HG02678 (cell line): ENCODE measurements around the gene CGB3.
A peak's percentile ranks its signal among the peaks of the same experiment; 100 is the strongest.

Experiments
- ATAC-seq: cut with Tn5 transposase; IDR thresholded peaks from one replicate; pipeline ENCODE4 v1.9.1; 2021; ENCODE audit warnings: mild to moderate bottlenecking, moderate library complexity; ENCODE audit not compliant: unreplicated experiment

Gene CGB3

GRCh38 chr19:49017041-49017665 is 7.0 kb downstream of the CGB3 start, which contains the start of gene LHB:
TSS of gene LHB (minus strand) at chr19:49017091. CDS start at chr19:49017081, 10 bp downstream.
- no peak for ATAC-seq

DNA sequence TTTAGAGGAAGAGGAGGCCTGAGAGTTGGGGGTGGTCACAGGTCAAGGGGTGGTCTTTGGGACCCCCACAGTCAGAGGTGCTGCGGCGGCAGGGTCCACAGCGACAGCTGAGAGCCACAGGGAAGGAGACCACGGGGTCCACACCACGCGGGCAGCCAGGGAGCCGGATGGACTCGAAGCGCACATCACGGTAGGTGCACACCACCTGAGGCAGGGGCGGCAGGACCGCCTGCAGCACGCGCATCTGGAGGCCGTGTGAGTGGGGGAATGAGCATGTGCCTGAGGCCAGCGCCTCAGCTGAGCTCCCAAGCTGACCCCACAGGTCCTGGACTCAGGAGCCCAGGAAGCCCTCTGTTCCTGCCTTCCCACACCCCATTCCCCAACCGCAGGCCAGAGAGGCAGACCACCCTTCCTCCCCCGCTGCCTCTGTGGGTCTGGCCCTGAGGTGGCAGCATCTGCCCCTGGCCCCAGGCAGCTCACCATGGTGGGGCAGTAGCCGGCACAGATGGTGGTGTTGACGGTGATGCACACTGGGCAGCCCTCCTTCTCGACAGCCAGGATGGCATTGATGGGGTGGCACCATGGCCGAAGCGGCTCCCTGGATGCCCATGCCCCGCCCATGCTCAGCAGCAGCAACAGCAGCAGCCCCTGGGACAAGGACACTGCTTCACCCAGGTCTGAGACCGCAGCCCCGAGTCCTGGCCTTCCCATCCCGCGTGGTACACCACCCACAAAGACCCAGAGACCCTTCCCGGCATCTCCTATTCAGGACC is 7.9 kb downstream of the CGB3 start:
- ATAC-seq, result no peak

DNA sequence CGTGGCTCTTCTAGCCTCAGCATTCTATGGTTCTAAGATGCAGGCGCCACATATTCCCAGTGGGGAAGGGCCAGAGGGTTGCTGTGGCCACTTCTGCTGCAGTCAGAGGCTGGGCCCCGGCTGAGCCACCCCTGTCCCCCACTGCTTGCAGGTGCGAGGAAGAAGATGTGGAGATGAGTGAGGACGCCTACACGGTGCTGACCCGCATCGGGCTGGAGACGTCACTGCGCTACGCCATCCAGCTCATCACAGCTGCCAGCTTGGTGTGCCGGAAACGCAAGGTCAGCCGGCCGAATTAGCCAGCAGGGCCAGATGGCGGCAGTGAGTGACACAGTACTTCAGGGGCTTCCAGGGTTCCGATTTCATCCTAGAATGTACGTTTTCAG is 9.3 kb downstream of the CGB3 start:
- ATAC-seq, result no peak

DNA sequence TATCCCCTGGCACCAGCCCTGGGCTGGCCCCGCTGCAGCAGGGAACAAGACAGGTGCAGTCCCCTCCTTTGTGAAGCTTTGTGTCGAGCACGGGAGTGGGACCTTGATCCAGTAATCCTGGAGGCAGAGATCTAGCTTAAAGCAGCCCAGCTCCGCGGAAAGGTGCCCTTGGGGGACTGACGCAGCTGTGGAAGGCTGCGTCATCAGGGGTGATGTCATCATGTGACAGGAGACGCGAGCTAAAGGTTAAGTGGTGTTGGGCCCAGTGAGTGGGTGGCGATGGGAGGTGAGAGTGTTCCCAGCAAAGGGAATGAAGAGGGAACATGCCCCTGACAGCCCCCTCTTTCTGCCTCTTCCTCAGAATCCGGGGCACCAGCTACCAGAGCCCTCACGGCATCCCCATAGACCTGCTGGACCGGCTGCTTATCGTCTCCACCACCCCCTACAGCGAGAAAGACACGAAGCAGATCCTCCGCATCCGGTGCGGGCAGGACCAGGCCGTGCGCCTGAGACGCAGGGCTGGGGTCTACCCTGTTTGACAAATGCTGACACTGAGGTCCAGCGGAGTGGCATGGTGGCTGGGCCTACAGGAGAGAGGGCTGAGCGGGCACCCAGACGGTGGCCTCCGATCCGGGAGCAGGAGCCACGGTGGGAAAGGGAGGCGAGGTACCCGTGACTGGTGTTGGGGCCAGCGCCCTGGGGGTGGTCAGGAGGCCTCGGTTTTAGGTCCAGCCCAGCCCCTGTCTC is 9.8 kb downstream of the CGB3 start:
- ATAC-seq, result no peak

DNA sequence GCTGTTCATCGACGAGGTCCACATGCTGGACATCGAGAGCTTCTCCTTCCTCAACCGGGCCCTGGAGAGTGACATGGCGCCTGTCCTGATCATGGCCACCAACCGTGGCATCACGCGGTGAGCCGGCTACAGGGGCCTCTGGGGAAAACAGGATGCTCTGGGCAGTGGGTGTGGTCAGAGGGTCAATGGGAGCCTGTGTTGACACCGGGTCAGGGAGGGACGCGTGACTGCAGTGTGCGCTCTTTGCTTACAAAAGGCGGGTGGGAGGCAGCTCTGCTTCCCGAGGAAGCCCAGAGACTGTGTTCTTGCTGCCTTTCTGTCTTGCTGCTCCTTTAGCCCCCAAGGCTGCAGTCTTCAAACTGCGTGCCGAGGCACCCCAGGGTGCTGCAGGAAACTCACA is 12.9 kb downstream of the CGB3 start:
- no peak for ATAC-seq

- no peak for ATAC-seq
Measured at GRCh38 chr19:49010453-49010852, 13.7 kb downstream of the CGB3 start.

GRCh38 chr19:49009828-49010227 is 14.3 kb downstream of the CGB3 start:
- no peak for ATAC-seq

DNA sequence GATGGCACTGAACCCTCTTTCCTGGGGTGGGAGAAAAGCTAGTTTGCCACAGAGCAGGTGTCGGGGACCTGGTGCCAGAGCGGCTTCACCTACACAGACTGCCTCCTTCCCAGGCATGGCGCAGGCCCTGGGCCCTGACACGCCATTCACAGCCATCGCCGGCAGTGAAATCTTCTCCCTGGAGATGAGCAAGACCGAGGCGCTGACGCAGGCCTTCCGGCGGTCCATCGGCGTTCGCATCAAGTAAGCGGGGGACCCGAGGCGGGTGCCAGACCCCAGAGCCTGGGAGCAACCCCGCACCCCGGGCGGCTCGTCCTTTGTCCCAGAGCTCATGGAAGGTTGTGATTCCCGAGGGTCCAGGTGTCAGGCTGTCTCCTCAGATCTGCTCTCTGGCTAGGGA is 17.2 kb downstream of the CGB3 start:
- no peak for ATAC-seq

GRCh38 chr19:49004964-49005614 is 19.0 kb downstream of the CGB3 start:
- ATAC-seq, result no peak

GRCh38 chr19:49004133-49004532 is 20.0 kb downstream of the CGB3 start:
- no peak for ATAC-seq

- ATAC-seq, result no peak
Measured at GRCh38 chr19:48999481-49000325, 24.4 kb downstream of the CGB3 start.

- no peak for ATAC-seq
Measured at GRCh38 chr19:48997972-48998371, 26.2 kb downstream of the CGB3 start.

DNA sequence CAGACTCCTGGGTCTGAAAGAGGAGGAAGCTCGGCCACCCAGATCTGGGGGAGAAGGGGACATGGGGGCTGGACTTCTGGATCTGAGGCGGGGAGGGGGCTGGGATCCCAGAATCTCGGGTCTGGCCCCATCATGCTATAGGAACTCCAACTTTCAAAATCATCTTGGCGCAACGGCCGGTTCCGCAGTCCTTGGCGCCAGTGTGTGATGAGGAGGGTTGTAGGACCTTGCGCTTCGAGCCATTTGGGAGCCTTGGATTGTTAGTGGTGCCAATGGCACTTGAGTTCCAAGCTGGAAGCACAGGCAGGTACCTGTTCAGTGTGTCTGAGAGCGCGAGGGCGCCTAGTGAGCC is 30.1 kb downstream of the CGB3 start:
- ATAC-seq, result no peak

GRCh38 chr19:48993175-48994034 is 30.7 kb downstream of the CGB3 start, which contains the start of the genes GYS1 and RUVBL2:
TSS of gene GYS1 (minus strand) at chr19:48993309. CDS start at chr19:48993112, 197 bp downstream.
TSS of gene RUVBL2 (plus strand) at chr19:48993887. CDS start at chr19:48993912, 25 bp downstream.
- peak; percentile 88 for ATAC-seq

DNA sequence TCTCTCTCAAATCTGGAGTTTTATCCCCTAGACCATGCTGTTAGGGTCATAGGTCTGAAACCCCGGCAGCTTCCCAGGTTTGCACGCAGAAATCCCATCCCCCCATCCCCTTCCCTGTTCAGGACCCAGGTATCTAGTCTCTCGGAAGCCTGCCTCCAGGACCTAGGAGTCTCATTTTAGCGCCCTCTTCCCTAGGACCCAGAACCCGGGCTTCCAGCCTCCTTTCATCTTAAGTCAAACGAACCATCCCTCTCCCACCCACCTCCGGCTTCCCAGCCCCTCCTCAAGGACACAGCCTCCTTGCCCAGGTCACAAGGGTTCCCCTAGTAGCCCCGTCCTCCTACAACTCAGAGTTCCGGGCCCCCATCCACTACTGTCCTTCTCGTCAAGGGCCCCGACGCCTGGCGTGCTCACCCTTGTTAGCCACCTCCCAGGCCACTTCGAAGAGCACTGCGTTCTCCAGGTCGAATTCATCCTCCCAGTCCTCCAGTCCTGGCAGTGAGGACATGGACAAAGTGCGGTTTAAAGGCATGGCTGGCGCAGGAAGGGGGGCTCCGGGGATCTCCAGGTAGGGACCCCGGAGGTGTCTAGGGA is 31.5 kb downstream of the CGB3 start:
- ATAC-seq, result no peak

DNA sequence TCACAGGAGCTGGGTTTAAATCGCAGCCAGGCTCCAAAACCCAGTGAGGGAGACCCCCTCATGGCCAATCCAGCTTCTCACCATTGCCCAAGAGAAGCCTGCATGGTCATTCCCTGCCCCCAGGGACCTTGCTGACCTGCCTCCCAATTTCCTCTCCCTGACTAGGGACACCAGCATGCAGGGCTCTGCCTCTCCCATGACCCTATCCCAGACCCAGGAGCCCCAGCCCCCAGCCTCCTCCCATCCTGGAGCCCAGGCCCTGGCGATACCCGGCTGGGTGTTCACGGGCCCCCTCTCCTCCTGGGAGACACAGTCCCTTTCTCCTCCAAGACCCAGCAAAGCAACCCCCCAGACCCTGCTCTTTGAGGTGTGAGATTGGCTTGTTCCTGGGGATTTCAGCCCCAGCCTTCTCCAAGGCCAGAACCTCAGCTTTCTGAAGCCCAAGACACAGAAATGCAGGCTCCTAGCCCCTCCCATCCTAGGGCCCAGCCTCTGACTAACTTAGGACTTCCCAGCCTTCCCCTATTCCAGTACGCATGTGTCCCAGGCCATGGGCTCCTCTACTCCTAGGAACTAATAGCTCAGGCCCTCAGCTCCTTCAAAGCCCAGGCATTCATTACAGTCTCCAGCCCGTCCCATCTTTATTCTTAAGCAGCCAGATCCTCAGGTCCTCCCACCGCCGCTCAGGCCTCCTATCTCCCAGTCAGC is 32.1 kb downstream of the CGB3 start:
- no peak for ATAC-seq

DNA sequence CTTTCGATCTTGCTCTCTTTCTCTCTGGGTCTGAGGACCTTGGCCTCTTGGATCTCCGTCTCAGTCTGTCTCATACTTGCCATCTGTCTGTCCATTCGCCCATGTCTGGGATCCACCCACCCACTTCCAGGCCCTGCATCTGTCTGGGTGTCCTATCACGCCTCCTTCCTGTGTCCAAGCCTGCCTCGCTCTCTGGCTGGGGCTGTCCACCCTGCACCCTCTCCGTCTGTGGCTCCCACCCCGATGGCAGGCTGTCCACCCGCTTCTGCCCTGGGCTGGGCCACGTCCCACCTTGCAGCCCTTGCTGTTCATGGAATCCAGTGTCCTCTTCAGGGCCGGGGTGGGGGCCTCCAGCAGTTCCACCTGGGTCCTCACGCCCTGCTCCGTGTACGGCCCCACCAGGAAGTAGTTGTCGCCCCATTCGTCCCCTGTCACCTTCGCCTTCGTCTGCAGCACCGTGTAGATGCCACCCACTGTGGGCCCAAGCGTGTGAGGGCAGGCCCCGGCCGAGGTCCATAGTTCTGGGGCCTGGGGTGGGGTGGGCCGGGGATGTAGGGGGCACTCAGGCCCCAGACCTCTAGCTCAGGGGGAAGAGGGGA is 33.0 kb downstream of the CGB3 start:
- ATAC-seq, result no peak

DNA sequence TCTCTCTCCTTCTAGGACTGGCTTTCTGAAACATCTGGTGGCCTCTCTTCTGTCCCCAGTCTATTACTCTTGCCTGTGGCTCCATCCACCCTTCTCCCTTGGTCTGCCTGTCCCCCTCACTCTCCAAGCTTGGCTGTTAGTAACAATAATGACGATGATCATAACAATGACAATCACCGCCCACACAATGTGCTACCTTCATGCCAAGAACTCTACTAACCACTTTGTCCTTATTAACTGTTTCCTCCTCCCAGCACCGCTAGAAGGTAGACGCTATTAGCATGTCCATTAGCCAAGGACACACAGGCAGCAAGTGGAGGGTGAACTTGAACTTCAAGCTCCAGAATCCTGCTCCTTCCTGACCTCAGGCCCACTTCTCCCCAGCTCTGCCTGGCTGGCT is 33.7 kb downstream of the CGB3 start:
- ATAC-seq, result no peak
